HG02938 (cell line): ENCODE measurements around the gene FKBP3.
"Not testable (repeated sequence)": the region's sequence is repeated elsewhere in the genome, so short reads cannot be mapped to it uniquely, and the experiment has no call there.

Experiments
- ATAC-seq: cut with Tn5 transposase; IDR thresholded peaks from one replicate; pipeline ENCODE4 v1.9.1; 2021; ENCODE audit warnings: mild to moderate bottlenecking, moderate library complexity; ENCODE audit not compliant: unreplicated experiment

FKBP3 gene

DNA sequence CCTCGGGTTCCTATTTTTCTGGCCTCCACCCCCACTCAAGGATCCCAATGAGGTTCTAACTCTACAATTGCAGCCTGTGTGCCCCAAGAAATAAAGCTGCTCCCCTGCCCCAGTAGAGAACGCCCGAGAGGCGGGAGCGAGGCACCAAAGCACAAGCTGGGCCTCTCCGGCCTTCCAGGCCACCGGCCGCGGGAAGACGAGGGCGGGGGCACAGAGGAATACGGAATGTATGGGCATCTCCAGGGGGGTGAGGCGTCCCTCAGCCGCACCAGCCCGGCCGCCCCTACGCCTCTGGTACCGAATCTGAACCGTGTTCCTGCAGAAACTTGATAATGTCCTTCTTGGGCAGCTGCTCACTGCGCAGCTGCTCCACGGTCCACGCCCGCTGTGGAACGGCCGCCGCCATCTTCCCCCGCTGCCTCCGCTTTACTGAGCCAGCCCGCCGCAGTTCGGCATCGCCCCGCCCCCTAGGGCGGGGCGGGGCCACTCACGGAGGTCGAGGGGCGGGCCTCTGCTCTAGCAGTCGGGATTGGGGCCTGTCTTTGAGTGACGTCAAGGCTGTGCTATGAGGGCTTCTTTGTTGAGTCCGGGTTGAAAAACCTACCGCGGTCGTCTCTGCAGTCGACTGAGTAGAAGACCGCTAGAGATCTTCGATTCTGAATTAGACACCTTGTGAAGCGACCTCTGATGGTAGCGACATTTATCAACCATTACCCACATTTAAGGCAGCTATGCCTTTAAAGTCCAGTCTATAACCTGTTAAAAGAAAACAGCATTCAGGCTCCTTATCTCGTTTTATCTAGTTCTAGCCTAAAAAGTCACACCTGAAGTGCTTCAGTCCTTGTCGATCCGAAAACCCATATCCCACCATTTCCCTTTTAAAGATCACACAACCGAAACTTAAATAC lies at the start of gene FKBP3:
FKBP3 (minus strand) TSS at position 431 of the 908 bp plus-strand sequence; CDS start at position 406, 25 bp downstream.
- peak; percentile 94 for ATAC-seq

DNA sequence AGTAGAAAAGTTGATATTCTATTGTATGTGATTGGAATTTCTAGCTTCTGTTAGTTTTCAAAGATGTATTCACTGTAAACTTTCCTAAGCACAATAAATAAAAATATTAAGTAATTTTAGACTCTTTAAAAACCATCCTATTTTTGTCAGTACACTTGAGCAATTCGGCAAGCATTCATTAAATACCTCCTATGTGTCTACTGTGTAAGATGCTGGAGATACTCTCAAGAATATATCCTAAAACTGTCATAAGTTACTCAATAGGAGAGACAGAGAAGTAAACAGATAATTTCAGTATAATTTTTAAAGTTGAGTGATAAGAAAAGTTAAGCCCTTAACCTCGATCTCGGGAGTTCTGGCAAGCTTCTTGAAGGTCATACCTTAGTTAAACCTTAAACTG lies 47.5 kb upstream of the FKBP3 start:
- ATAC-seq = no peak

DNA sequence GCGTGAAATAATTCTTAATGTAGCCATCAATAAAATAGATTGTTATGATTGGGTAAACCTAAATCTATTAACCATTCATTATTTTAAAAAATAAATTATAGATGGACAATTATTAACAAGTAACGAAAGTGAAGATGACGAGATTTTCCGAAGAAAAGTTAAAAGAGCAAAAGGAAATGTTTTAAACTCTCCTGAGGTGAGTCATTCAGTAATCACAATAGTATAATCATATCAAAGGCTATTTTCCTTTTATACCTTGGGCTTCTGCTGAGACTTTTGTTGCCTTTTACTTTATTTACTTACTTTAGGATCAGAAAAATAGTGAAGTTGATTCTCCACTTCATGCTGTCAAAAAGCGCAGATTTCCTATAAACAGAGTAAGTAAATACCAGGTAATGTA lies 47.0 kb upstream of the FKBP3 start:
- ATAC-seq = no peak

DNA sequence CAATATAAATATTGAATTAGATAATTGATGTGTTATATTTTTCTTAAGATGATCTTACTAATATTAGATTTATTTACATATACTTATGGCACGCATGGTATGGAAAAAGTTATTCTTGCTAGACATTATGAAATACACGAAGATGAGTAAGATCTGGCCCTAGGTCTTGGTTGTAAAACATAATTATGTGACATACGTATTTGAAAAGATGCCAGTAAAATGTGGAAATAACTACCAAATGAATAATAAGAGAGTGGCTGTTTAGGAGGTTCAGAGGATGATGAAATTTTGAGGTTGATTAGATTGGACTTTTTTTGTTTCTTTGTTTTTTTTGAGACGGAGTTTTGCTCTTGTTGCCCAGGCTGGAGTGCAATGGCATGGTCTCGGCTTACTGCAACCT lies 42.8 kb upstream of the FKBP3 start:
- ATAC-seq = no peak

DNA sequence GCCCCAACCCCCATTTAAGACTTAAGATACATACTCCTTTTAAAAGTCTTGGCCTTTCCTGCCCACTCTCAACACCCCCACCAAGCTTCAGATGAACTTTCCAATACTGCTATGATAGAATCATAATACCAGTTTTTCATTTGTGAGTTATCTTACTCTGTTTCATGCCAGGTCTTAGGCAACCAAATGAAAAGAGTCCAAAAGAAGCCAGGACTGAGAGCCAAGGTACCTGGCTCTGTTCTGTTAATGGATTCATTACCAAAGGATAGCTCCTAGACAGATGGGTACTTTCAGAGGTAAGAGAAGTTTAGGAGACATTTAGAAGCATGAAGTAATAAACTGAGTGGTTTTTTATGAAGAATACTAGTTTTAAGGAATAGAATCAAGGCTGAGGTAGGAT lies 35.6 kb upstream of the FKBP3 start:
- ATAC-seq = no peak

DNA sequence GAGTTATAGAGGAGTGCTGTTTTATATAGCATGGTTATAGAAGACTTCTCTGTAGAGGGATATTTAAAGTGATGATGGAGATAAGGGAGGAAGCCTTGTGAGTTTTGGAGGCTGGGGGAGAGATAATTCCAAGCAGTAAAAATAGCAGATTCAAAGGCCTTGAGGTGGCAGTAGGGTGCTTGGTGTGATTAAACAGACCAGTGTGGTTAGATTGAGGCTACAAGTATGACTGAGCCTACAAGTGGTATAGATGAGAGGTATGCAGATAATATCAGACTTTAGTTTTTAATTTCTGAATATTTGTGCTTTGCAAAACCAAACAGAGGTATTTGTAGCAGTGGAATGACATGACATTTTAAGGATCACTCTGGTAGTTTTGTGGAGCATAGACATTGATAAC lies 21.8 kb upstream of the FKBP3 start:
- ATAC-seq = peak; percentile 62

DNA sequence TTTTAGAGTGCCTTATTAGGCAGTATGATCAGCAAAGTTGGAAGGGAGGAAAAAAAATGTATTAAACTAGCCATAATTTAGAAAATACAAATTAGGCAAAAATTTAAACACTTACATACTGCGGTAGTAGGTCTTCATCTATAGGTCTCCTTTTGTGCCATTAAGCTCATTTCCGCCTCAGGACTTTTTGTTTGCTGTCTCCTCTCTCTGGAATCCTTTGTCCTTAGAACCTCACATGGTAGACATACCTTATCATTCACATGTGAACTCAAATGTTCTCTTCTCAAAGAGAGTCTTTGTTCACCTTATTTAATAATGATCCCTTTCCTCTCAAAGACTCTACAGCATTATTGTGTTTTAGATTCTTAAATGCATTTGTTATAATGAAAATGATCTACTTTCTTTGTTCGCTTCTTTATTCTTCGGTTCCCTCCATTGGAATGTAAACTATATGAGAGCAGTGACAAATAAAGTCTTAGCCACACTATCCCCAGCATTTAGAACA lies 16.2 kb upstream of the FKBP3 start:
- ATAC-seq = no peak

DNA sequence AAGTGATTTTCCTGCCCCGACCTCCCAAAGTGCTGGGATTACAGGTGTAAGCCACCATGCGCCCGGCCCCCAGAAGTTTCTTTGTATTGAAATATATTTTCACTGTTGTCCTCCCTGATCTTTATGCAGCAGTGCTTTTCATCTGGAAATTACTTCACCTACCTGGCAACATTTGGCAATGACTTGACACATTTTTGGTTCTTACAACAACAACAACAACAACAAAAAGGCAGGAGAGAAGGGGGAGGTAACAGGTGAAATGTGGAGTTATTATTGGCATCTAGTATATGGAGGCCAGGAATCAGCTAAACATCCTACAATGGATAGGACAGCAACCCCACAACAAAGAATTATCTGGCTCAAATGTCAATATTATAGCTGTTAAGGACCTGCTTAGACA lies 15.3 kb upstream of the FKBP3 start:
- no peak for ATAC-seq

DNA sequence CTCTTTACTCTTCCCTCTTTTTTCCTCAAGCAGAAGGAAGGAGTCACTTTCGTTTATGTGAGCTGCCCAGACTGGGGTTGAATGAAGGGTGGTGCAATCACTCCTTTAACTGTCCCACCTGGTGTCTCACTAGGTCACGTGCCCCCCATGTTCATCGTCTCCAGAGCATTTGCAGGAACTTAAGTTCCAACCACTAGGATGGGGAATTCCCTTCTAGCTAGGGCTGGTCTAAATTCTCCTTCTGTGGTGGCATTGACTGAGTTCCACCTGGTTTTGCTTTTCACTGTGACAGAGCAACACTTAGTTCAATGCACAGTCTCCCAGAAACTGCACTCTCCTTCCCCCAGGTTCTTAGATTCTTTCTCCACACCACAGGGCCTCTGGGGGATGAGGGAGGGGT lies 10.9 kb upstream of the FKBP3 start:
- ATAC-seq = no peak

DNA sequence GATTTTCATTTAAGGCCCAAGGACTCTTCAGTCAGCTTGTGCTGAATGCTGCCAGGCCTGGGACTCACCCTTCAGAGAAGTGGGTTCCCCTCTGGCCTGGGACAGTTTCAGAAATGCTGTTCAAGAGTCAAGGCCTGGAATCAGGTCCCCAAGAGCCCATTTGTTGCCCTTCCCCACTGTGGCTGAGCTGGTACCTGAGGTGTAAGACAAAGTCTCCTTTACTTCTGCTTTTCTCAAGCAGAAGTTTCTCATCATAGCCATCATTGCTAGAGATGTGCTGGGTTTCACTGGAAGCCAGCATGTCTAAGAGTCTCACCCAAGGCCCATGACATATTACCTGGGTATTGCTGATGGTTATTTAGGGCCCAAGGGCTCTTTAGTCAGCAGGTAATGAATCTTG lies 10.4 kb upstream of the FKBP3 start:
- peak; percentile 64 for ATAC-seq

DNA sequence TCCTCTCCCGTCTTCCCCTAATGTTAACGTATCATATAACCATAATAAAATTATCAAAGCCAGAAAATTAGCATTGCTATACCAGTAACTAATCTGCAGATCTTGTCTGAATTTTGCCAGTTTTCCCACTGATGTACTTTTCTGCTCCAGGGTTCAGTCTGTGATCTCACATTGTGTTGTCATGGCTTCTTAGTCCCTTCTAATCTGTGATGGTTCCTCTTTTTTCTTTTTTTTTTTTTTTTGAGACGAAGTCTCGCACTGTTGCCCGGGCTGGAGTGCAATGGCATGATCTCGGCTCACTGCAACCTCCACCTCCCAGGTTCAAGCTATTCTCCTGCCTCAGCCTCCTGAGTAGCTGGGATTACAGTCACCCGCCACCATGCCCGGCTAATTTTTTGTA lies 7.8 kb upstream of the FKBP3 start:
- ATAC-seq = not testable (repeated sequence)

DNA sequence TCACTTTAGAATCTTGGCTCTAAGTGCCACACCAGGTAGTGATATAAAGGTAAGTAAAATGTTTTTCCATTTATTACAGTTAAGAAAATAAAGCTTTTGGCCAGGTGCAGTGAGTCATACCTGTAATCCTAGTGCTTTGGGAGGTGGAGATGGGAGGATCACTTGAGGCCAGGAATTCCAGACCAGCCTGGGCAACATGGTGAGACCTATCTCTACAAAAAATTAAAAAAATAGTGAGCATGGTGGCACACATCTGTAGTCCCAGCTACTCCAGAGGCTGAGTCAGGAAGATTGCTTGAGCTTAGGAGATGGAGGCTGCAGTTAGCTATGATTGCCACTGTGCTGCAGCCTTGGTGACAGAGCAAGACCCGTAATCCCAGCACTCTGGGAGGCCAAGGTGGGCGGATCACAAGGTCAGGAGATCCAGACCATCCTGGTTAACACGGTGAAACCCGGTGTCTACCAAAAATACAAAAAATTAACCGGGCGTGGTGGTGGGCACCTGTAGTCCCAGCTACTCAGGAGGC lies 6.4 kb upstream of the FKBP3 start:
- ATAC-seq = no peak

DNA sequence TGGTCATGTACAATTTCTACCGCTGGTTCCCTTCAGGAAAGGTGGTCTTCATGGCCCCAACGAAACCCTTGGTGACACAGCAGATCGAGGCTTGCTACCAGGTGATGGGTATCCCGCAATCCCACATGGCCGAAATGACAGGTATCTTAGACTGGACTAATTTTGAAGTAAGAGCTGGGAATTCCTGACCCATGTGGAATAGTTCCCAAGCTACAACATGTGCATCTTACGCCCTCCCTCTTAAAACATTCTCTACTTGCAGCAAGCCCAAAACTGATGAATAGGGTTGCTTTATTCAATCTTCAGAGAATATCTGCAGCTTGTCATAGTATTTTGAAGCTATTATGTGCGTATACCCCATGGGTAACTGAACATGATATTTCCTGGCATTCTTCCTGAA lies 2.1 kb upstream of the FKBP3 start:
- no peak for ATAC-seq

DNA sequence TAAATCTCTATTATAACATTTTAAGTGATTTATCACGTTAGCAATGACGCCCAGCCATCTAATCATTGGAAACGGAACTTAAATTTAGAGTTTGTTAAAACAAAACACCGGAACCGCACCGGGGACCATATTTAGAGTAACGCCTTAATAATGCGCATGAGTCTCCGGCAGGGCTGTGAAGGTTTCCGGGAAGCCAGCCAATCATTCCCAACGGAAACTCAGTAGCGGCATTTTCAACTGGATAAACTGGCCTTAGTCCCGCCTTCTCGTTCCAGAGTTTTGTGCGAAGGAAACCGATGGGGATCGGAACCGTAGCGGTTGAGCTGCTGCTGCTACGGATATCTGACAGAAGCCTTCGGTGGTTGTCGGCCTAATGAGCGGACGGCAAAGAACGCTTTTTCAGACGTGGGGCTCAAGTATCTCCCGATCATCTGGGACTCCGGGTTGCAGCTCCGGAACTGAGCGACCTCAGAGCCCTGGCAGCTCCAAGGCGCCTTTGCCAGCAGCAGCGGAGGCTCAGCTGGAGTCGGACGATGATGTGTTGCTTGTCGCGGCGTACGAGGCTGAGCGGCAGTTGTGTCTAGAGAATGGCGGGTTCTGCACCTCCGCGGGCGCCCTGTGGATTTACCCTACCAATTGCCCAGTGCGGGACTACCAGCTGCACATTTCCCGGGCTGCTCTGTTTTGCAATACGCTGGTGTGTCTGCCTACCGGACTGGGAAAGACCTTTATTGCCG lies 1.5 kb upstream of the FKBP3 start, which contains the start of gene FANCM:
FANCM (plus strand) TSS at position 272 of the 737 bp plus-strand sequence; CDS start at position 374, 102 bp downstream.
- peak; percentile 35 for ATAC-seq

DNA sequence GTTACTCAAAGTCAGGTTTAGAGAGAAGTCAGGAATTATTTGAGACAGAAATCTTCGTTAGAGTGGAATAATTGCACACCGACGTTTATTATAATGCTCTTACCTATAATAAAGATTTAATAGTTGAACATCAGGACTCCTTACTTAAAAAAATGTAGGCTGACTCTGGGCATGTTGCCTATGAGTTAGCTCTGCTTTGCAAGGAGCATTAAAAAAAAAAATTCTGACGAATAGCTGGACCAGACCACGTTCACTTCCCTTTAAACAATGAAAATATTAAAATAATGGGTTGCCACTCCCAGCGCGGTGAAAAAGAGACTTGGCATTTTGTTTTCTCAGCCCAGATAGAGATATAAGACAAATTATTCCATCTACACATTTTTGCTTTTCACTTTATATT lies 875 bp upstream of the FKBP3 start:
- no peak for ATAC-seq

DNA sequence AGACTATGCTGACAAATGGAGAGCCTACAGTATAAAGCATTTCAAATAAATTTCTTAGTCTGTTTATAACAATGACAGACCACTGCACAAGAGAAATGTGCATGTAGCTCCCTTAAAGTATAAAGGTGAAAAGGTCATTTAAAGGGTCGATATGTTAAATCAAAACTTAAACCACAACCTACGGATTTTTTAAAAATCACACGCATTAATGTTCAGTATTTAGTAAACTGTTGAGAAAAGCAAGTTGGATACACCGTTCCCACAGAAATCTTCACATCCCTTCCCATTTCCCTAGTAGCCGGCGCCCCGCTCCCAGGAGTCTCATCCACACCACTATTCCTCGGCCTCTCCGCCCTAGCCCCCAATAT lies 614 bp downstream of the FKBP3 start:
- no peak for ATAC-seq

DNA sequence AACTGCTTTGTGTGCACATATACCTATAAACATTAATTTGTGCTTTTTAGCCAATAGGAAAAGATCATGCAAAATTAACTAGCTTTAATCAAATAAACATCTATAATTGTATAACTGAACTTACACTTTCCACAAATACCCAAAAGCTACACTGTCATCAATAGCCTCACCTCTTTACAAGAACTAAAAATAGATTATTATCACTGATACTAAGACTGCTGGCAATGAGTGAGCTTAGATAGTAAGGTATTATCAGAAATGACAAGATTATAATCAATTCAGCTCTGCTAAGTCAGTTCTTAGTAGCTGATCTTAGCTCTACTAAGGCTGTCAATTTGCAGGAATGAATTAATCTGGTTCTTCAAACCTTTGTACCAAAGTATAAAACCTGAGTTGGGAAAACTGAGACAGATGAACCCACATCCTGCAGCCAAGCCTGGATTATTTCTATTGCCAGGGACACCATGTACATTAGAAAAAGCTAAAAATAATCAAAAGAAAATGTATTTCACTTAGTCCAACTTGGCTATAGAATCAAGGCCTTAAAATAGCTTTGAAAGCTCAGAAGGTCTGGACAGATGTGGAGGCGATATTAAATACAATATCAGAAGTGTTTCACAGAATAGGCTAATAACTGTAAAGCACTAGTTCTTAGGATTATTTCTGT lies 5.2 kb downstream of the FKBP3 start:
- ATAC-seq = no peak

DNA sequence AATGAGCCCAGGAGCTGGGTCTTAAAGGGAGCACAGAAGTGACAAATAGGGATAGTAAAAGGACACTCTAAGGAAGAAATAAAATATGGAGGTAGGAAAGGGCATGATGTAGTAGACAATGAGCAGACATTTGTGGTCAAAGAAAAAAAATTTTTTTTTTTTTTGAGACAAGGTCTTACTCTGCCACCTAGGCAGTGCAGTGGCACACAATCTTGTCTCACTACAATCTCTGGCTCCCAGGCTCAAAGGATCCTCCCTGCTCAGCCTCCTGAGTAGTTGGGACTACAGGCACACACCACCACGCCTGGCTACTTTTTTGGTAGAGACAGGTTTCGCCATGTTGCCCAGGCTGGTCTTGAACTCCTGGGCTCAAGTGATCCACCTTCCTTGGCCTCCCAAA lies 8.5 kb downstream of the FKBP3 start:
- no peak for ATAC-seq

DNA sequence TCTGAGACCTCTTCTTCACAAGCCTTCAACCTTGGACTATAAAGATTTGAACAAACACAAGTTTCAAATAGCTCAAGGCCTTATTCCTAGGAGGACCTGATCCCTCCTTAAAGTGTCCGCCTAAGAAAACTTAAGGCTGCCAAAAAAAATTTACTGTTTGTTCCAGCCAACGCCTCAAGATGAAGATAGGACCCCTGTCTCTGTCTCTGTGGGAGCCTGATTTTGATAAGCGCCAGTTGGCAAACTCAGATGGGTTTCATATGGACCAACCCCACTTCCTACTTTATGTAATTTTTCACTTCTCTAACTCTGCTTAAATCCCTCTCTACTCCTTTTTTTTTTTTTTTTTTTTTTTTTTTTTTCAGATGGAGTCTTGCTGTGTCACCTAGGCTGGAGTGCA lies 11.0 kb downstream of the FKBP3 start:
- no peak for ATAC-seq

DNA sequence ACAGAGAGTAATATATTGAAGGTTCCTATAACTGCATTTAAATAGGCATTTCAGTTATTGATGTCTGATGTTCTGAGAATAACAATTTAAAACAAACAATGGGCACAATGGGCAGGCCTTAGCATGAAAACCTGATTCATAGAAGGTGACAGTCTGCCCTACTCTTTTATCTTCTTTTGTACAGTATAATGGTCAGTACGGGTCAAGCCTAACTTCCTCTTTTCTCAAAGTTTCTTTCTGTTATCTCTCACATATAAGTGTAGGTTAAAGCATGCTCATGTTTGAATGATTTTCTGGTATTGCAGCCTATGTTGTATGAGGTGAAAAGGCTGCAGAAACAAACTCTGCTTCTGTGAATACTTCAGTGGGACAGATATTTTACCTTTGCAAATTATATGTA lies 14.2 kb downstream of the FKBP3 start:
- no peak for ATAC-seq

DNA sequence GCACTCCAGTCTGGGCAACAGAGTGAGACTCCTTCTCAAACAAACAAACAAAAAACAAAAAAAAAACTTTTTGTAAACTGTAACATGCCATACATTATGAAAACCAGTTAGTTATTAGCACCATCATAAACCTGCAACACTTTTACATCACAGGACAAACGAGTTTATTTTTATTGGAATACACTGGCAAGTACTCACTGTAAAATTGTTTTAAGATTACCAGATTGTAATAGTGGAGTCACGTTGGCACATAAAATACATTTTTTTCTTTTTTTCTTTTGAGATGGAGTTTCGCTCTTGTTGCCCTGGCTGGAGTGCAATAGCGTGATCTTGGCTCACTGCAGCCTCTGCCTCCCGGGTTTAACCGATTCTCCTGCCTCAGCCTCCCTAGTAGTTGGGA lies 15.7 kb downstream of the FKBP3 start:
- no peak for ATAC-seq
